AG08395 (cell line): Measurements from ENCODE around the gene UNC119.

Source experiments
- DNase-seq: peaks from one replicate; pipeline ENCODE4 v3.0.0; 2012; ENCODE audit warnings: mixed read lengths, low spot score

The UNC119 gene

DNA sequence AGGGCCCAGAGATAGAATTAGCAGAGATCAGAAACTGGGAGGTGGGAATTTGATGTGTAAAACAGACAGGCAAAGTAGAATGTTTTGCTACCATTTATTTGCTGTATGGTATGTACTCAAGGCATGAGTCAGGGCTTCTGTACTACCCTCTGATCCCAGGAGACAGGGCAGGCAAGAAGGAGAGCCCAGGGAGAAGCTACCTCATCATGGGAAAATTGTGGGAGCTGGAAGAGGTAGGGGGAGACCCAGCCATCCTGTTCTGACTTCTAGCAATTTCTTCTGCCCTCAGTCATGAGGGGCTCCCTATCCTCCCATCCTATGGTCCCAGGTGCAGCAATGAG lies 20.6 kb upstream of the UNC119 start:
- DNase-seq = no peak

- no peak for DNase-seq
Observed at GRCh38 chr17:28572259-28573039, 20.0 kb upstream of the UNC119 start.

- peak; percentile 99 for DNase-seq
Observed at GRCh38 chr17:28571361-28572122, 19.1 kb upstream of the UNC119 start, which contains the start of gene PIGS. PIGS (minus strand) TSS chr17:28571524; CDS start chr17:28571496, 28 bp downstream.

DNA sequence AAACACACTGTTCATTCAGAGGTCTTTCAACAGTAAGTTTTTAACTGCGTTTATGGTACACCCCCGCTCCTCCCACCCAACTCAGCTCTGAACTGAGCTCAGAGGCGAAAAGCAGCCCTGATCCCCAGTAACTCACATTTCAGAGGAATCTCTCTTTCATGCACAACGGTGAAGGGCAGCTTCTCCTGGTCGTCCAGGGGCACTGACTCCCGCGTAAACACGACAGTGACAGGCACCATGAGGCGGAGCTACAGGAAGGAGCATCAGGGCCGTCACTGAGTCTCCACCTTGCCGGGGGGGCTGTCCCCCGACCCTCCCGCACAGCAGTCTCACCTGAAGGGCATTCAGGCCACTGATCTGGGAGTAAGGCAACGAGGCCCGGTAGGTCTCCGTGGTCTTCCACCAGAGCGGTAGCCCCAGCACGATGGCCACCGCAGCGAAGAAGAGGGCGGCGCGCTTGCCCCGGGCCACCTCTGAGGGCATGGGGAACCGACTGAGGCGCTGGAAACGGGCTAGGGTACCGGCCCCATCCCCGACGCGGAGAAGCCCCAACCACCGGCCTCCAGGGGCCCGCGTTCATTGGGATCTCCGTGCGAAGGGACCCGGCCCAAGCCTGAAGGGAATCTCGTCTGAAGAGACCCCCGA lies 18.4 kb upstream of the UNC119 start:
- DNase-seq = peak; percentile 30

- DNase-seq = no peak
Observed at GRCh38 chr17:28569446-28569845, 17.0 kb upstream of the UNC119 start.

- DNase-seq = no peak
Observed at GRCh38 chr17:28567604-28568003, 15.2 kb upstream of the UNC119 start.

DNA sequence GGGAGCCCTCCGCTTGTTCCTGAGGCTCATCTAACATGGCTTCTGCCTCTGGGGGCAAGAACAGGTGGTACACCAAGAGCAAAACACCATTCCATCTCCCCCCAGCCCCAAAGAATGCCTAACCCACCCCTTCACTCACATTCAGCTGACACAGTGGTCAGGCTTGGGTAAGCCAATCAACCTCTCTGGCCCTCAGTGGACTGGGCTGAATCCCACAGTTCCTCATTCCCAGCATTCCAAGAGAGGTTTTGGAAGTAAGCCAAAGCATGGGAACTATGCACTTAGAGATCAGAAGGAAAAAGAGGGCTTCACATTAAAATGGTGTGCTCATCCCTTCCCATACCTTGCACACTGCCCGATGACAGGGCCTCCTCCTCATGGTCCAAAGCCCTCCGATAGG lies 11.1 kb upstream of the UNC119 start:
- peak; percentile 59 for DNase-seq

- no peak for DNase-seq
Observed at GRCh38 chr17:28555022-28555421, 2.6 kb upstream of the UNC119 start.

DNA sequence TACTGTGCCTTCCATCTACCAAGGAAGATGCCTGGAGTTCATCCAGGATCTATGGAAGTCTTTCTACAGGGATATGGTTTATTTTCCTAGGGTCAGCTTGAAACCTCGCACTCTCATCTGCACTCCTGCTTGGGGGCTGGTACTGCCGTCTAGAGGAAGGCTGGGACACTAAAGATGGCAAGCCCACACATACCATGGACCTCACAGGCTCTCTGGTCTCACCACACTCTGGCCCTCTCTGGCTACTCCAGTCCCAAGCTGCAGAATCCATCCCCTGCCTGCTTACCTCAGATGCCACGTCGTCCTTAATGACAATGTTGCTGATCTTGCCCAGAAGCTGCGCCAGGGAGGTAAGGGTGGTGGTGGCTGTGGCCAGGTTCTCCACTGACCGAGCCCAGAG lies 2.1 kb upstream of the UNC119 start:
- no peak for DNase-seq

DNA sequence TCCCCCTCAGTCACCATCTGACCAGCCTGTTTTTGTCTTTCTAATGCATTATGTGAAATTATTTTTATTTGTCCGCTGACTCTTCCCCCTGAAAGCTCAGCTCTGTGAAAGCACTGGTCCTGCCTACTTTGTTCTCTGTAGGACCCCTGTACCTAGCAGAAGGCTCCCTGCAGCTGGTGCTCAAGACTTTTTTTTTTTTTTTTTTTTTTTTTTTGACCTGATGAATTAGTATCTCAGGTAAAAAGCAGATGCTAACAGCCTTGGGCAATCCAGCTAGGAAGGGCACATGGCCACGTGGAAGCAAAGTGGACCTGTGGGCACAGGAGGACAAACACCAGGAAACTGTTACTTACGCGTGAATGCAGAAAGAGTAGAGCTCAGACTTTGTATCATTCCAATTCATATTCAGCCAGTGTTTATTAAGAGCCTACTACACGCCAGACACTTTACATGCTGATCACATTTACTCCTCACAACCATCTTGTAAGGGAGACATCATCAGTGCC lies 629 bp upstream of the UNC119 start:
- no peak for DNase-seq

GRCh38 chr17:28551421-28552175 lies 826 bp downstream of the UNC119 start:
- DNase-seq = peak; percentile 39

GRCh38 chr17:28550858-28551257 lies 1.6 kb downstream of the UNC119 start:
- no peak for DNase-seq

DNA sequence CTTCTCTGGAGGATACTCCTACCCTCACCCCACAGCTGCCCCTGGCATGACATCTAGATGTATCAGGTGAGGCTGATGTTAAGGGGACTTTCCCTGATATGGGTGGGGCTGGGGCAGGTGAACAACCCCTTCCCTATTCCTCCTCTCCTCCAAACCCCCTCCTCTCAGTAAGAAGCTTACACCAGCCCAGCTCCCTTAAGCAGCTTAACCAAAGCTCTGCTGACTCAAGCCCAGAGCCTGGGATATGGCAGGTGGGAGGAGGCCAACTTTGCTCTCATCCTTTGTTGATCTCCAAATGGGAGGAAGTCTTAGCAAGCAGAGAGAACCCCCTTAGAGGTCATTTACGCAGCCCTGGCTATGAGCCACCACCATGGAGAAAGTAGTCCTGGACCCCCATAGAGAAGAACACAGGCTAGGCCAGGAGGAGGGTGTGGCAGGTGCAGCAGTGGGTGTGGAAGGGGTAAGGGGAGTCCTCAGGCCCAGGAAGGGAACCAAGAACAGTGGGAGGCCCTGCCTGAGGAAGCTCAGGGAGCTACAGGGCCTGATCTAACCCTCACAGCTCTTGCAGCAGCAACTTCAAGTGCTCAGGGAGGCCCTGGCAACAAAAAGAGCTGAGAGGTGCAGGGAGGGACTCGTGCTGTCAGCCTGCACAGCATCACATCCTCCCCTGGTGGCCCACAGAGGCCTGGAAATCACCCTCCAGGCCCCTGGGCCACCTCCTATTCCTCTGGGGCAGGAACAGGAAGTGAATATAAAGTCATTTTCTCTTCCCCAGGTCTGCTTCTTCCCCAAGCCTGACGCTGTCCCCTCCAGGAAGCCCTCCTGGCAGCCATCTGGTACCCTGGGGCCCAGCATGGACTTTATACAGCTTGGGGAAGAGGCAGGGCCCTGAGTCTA lies 2.9 kb downstream of the UNC119 start:
- no peak for DNase-seq

GRCh38 chr17:28548417-28549130 lies 3.9 kb downstream of the UNC119 start:
- no peak for DNase-seq

GRCh38 chr17:28547623-28548416 lies 4.6 kb downstream of the UNC119 start:
- DNase-seq = peak; percentile 85

- no peak for DNase-seq
Observed at GRCh38 chr17:28547096-28547622, 5.3 kb downstream of the UNC119 start.

GRCh38 chr17:28545787-28546415 lies 6.5 kb downstream of the UNC119 start:
- peak; percentile 29 for DNase-seq

GRCh38 chr17:28545141-28545503 lies 7.3 kb downstream of the UNC119 start:
- DNase-seq = no peak
